ENCODE measurements around the gene MYDGF.

MYDGF gene

DNA sequence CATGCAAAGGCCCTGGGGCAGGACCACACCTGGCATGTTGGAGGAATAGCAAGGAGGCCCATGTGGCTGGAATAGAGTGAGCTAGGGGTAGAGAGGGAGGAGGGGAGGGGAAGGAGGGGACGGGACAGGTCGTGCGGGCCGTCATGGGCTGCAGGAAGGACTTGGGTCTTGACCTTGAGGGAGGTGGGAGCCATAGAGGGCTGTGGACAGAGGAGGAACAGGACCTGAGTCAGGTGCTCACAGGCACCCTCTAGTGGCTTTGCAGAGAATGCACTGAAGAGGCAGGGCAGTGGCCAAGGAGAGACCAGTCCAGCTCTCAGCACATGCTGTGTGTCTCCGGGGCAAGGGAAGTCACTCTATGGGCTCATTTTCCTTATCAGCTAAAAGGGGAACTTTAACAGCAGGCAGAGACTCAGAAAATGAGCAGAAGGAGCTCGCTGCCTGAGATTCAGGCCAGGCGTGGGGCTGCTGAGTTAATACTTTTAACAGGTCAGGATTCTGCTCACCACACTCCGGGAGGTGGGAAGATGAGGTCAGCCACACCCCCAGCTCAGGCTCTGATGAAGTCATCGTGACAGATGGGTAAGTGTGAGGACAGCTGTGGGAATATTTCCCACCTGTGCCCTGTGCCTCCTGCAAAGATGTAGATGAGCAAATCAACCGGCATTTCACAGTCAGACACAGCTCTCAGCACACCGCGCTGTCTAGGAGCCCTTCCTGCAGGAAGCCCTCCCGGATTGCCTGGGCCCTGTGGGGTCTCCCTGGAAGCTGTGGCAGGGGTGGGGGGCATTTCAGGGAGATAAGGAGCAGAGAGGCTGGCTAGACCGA lies 36.8 kb downstream of the MYDGF start:
- TF ChIP-seq, protein P1, sequence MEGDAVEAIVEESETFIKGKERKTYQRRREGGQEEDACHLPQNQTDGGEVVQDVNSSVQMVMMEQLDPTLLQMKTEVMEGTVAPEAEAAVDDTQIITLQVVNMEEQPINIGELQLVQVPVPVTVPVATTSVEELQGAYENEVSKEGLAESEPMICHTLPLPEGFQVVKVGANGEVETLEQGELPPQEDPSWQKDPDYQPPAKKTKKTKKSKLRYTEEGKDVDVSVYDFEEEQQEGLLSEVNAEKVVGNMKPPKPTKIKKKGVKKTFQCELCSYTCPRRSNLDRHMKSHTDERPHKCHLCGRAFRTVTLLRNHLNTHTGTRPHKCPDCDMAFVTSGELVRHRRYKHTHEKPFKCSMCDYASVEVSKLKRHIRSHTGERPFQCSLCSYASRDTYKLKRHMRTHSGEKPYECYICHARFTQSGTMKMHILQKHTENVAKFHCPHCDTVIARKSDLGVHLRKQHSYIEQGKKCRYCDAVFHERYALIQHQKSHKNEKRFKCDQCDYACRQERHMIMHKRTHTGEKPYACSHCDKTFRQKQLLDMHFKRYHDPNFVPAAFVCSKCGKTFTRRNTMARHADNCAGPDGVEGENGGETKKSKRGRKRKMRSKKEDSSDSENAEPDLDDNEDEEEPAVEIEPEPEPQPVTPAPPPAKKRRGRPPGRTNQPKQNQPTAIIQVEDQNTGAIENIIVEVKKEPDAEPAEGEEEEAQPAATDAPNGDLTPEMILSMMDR (IDR thresholded peaks at IDR 0.05): peak; percentile 85
- TF ChIP-seq ZFX (IDR thresholded peaks at IDR 0.05; ENCODE audit: borderline replicate concordance): no peak
- no peak overlapping the region for H3K27ac ChIP-seq

DNA sequence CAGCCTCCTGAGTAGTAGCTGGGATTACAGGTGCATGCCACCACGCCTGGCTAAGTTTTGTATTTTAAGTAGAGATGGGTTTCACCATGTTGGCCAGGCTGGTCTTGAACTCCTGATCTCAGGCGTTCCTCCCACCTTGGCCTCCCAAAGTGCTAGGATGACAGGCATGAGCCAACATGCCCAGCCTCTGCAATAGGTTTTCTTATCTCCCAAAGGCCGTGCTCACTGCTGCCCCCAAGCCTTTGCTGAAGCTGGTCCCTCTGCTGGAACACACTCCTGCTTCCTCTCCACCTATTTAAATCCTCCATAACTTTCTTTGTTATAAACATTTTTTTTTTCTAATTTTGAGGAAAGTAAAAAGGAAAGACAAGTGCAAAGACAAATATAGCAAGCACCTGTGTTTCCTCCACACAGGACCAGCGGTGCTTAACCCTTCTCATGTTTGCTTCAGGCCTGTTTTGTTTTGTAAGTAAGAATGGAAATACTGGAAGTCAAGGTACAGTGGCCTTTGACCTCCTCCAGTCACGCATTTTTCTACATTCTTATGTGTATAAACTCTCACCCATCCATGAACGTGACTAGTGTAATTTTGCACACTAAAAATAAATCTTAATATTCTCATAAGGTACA lies 45.3 kb downstream of the MYDGF start:
- H3K27ac ChIP-seq: no peak overlapping the region
- TF ChIP-seq, protein P1 (IDR thresholded peaks at IDR 0.05): peak; percentile 64
- no peak for TF ChIP-seq ZFX (IDR thresholded peaks at IDR 0.05; ENCODE audit: borderline replicate concordance)

GRCh38 chr19:4624301-4624700 lies 45.8 kb downstream of the MYDGF start:
- H3K27ac ChIP-seq: no peak overlapping the region
- no peak for TF ChIP-seq ZFX (IDR thresholded peaks at IDR 0.05; ENCODE audit: borderline replicate concordance)
- TF ChIP-seq, protein P1 (IDR thresholded peaks at IDR 0.05): no peak

GRCh38 chr19:4622695-4623421 lies 47.3 kb downstream of the MYDGF start:
- no peak overlapping the region for H3K27ac ChIP-seq
- no peak for TF ChIP-seq ZFX (IDR thresholded peaks at IDR 0.05; ENCODE audit: borderline replicate concordance)
- TF ChIP-seq, protein P1 (IDR thresholded peaks at IDR 0.05): no peak

DNA sequence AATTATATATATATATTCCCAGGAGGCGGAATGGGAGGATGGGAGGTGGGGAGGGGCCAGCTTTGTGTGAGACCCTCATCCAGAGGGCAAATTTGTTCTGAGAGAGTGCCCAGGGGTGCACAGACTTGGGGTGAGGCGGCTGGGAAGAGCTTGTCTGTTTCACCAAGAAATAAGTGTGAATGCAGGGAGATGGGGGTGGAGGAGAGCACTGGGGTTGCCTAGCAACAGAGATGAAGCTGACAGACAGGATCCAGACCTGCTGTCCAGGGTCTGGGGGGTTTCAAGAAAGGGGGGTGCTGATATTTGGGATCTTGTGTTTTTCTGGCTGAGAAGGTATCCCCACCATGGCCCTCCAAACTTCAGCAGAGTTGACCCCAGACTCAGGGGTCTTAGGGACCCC lies 49.5 kb downstream of the MYDGF start:
- no peak overlapping the region for H3K27ac ChIP-seq
- no peak for TF ChIP-seq ZFX (IDR thresholded peaks at IDR 0.05; ENCODE audit: borderline replicate concordance)
- TF ChIP-seq, protein P1 (IDR thresholded peaks at IDR 0.05): no peak

DNA sequence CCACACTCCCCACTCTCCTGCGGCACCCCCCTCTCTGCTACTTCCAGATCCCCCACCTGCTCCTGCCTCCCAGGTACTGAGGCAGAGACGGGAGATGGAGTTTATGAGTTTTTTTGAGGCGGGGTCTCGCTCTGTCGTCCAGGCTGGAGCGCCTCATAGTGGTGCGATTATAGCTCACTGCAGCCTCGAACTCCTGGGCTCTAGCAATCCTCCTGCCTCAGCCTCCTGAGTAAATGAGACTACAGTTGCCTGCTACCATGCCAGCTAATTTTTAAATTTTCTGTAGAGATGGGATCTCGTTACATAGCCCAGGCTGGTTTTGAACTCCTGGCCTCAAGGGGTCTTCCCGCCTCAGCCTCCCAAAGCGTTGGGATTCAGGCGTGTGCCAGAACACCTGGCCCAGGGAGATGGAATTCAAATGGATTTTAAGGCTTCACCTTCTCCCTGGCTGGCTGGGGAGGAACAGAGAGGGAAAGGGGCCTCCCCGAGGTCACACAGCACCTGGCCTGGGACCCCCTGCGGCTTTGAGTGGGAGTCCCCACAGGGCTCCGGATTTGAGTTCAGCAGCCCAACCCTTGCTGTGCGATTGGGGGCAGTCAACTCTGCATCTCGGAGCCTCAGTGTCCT lies 50.4 kb downstream of the MYDGF start:
- TF ChIP-seq ZFX (IDR thresholded peaks at IDR 0.05; ENCODE audit: borderline replicate concordance): no peak
- TF ChIP-seq, protein P1 (IDR thresholded peaks at IDR 0.05): peak; percentile 31
- H3K27ac ChIP-seq: no peak overlapping the region

All from 22Rv1 (cell line).